Measurements from ENCODE around the gene HDAC9.

HDAC9 gene

GRCh38 chr7:18580950-18581349 lies 85.4 kb downstream of the HDAC9 start:
- H3K4me3 ChIP-seq (ENCODE audit: low read depth, low read length): no peak overlapping the region
- no peak for TF ChIP-seq CTCF (IDR thresholded peaks at IDR 0.05; ENCODE audit: low read depth, low read length)

GRCh38 chr7:18583305-18583704 lies 87.8 kb downstream of the HDAC9 start:
- H3K4me3 ChIP-seq (ENCODE audit: low read depth, low read length): no peak overlapping the region
- no peak for TF ChIP-seq CTCF (IDR thresholded peaks at IDR 0.05; ENCODE audit: low read depth, low read length)

GRCh38 chr7:18590241-18590640 lies 94.7 kb downstream of the HDAC9 start:
- H3K4me3 ChIP-seq (ENCODE audit: low read depth, low read length): no peak overlapping the region
- TF ChIP-seq CTCF (IDR thresholded peaks at IDR 0.05; ENCODE audit: low read depth, low read length): no peak

- peak; percentile 33; the same call in 1 of the 2 replicates for TF ChIP-seq CTCF (IDR thresholded peaks at IDR 0.05; ENCODE audit: low read depth, low read length)
- H3K4me3 ChIP-seq (ENCODE audit: low read depth, low read length): no peak overlapping the region
These were observed 95.3 kb downstream of the HDAC9 start for GRCh38 chr7:18590744-18591340.

- no peak overlapping the region for H3K4me3 ChIP-seq (ENCODE audit: low read depth, low read length)
- no peak for TF ChIP-seq CTCF (IDR thresholded peaks at IDR 0.05; ENCODE audit: low read depth, low read length)
These were observed 98.2 kb downstream of the HDAC9 start for GRCh38 chr7:18593602-18594279.

- no peak for TF ChIP-seq CTCF (IDR thresholded peaks at IDR 0.05; ENCODE audit: low read depth, low read length)
- no peak overlapping the region for H3K4me3 ChIP-seq (ENCODE audit: low read depth, low read length)
These were observed 102.2 kb downstream of the HDAC9 start for GRCh38 chr7:18597754-18598153.

- no peak for TF ChIP-seq CTCF (IDR thresholded peaks at IDR 0.05; ENCODE audit: low read depth, low read length)
- H3K4me3 ChIP-seq (ENCODE audit: low read depth, low read length): no peak overlapping the region
These were observed 111.5 kb downstream of the HDAC9 start for GRCh38 chr7:18607025-18607424.
